PC-3 (cell line): Measurements from ENCODE around the gene USF1. TPM values are rescaled to one million over a fixed set of nuclear protein-coding genes. Genes with fewer than 3 reads are reported as not detected.

Experiments
- ATAC-seq: fragments of 200-7000 bp; cut with Tn5 transposase; 2 replicates; pipeline ENCODE4 v1.9.1; 2020; ENCODE audit warnings: mild to moderate bottlenecking, moderate library complexity
- BruUV-seq: library from RNA; stranded (reverse); fragments of 400-500 nt; replicated peaks from 2 replicates; lab custom pipeline; 2021; lab: Mats Ljungman, UMichigan
- CTCF ChIA-PET: fragments of 300-600 bp; sonication (Branson Sonifier 250); formaldehyde crosslinking; loops from one replicate; lab custom pipeline; 2022; ENCODE audit warnings: antibody characterized with exemption; lab: Charles Lee
- POLR2A ChIA-PET: fragments of 300-600 bp; sonication (Branson Sonifier 250); formaldehyde crosslinking; loops from one replicate; lab custom pipeline; 2022; ENCODE audit warnings: antibody characterized with exemption; ENCODE audit not compliant: unreplicated experiment; lab: Charles Lee
- DNase-seq: peaks from one replicate; pipeline ENCODE4 v3.0.0-alpha.2; 2015
- H2AFZ ChIP-seq: fragments of 300-600 bp; sonication (generic); 2 replicates; pipeline ENCODE4 v1.6.0; 2016; ENCODE audit warnings: antibody characterized with exemption, low read length
- H3F3A ChIP-seq: fragments of 300-600 bp; sonication (generic); one replicate; pipeline ENCODE4 v1.6.0; 2017; ENCODE audit warnings: antibody characterized with exemption, low read length, control low read depth, mild to moderate bottlenecking; ENCODE audit not compliant: unreplicated experiment
- H3K27ac ChIP-seq: fragments of 300-600 bp; sonication (generic); 2 replicates; pipeline ENCODE4 v1.5.1; 2016; ENCODE audit warnings: mild to moderate bottlenecking, low read length
- H3K27me3 ChIP-seq: fragments of 300-600 bp; sonication (generic); 2 replicates; pipeline ENCODE4 v1.6.1; 2016; ENCODE audit warnings: low read length, mixed read lengths
- H3K36me3 ChIP-seq: fragments of 300-600 bp; sonication (generic); 2 replicates; pipeline ENCODE4 v1.6.1; 2016; ENCODE audit warnings: low read depth, mixed run types, low read length, mixed read lengths
- H3K4me1 ChIP-seq: fragments of 300-600 bp; sonication (generic); 2 replicates; pipeline ENCODE4 v1.5.1; 2016; ENCODE audit warnings: low read length; ENCODE audit not compliant: insufficient read depth
- H3K4me2 ChIP-seq: fragments of 300-600 bp; sonication (generic); 2 replicates; pipeline ENCODE4 v1.6.0; 2016; ENCODE audit warnings: low read length
- H3K4me3 ChIP-seq: fragments of 300-600 bp; sonication (generic); 2 replicates; pipeline ENCODE4 v1.5.1; 2016; ENCODE audit warnings: mild to moderate bottlenecking, low read length, mixed read lengths
- H3K79me2 ChIP-seq: fragments of 300-600 bp; sonication (generic); 2 replicates; pipeline ENCODE4 v1.6.1; 2017; ENCODE audit warnings: low read length, mixed read lengths
- H3K9ac ChIP-seq: fragments of 300-600 bp; sonication (generic); 2 replicates; pipeline ENCODE4 v1.6.0; 2016; ENCODE audit warnings: mild to moderate bottlenecking, low read length
- H3K9me2 ChIP-seq: fragments of 300-600 bp; sonication (generic); replicated peaks from 2 replicates; pipeline ENCODE4 v1.6.1; 2016; ENCODE audit warnings: mixed run types, low read length, mixed read lengths
- H3K9me3 ChIP-seq: fragments of 300-600 bp; sonication (generic); 2 replicates; pipeline ENCODE4 v1.6.1; 2016; ENCODE audit warnings: low read length, mixed read lengths
- H4K20me1 ChIP-seq: fragments of 300-600 bp; sonication (generic); 2 replicates; pipeline ENCODE4 v1.6.1; 2016; ENCODE audit warnings: low read length, mixed read lengths
- EZH2 ChIP-seq: fragments of 300-600 bp; sonication (generic); IDR thresholded peaks from one replicate; pipeline ENCODE4 v1.6.1; 2017; ENCODE audit warnings: antibody characterized with exemption, mild to moderate bottlenecking, low read length; ENCODE audit not compliant: unreplicated experiment
- EZH2phosphoT487 ChIP-seq: fragments of 300-600 bp; sonication (generic); IDR thresholded peaks from 2 replicates; pipeline ENCODE4 v1.6.1; 2018; ENCODE audit warnings: mild to moderate bottlenecking, antibody characterized with exemption, low read length, borderline replicate concordance
- intact Hi-C: fragments of 100-400 bp; cut with micrococcal nuclease; formaldehyde crosslinking; loops from 2 replicates; pipeline ENCODE4 v1.9.0; 2023
- total RNA-seq: library from RNA; depleted of rRNA; stranded (reverse); fragments of >200 nt; gene quantifications from 2 replicates; pipeline ENCODE4 v1.2.3, GENCODE V29; 2014
- TF ChIP-seq, protein P1 (sequence below): fragments of 300-600 bp; sonication (generic); conservative IDR thresholded peaks from 2 replicates; pipeline ENCODE4 v1.5.1; 2017; ENCODE audit warnings: antibody characterized with exemption, low read depth, mild to moderate bottlenecking, low read length

Gene USF1
- total RNA-seq, 1 experiment from 2014 or later, result 113 TPM

GRCh38 chr1:161048949-161049722 is 3.4 kb upstream of the USF1 start:
- H3K79me2 ChIP-seq, result peaks cover 16% of the 10 kb centered on the region
- intact Hi-C loops, result no loop called here
- ChIA-PET CTCF (no interaction called here), POLR2A (no interaction called here)
- H3K27ac ChIP-seq, result no peak overlapping the region
- H2AFZ ChIP-seq, result no peak overlapping the region
- H4K20me1 ChIP-seq, result no peaks in the 10 kb centered on the region
- H3K4me1 ChIP-seq, result peaks cover 12% of the 10 kb centered on the region
- H3K9me2 ChIP-seq, result no peaks in the 10 kb centered on the region
- peaks cover 4% of the 10 kb centered on the region; the same call in 1 of the 2 replicates for H3K36me3 ChIP-seq
- no TSS peak for BruUV-seq
- TF ChIP-seq, protein P1, sequence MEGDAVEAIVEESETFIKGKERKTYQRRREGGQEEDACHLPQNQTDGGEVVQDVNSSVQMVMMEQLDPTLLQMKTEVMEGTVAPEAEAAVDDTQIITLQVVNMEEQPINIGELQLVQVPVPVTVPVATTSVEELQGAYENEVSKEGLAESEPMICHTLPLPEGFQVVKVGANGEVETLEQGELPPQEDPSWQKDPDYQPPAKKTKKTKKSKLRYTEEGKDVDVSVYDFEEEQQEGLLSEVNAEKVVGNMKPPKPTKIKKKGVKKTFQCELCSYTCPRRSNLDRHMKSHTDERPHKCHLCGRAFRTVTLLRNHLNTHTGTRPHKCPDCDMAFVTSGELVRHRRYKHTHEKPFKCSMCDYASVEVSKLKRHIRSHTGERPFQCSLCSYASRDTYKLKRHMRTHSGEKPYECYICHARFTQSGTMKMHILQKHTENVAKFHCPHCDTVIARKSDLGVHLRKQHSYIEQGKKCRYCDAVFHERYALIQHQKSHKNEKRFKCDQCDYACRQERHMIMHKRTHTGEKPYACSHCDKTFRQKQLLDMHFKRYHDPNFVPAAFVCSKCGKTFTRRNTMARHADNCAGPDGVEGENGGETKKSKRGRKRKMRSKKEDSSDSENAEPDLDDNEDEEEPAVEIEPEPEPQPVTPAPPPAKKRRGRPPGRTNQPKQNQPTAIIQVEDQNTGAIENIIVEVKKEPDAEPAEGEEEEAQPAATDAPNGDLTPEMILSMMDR, result no peak
- TF ChIP-seq EZH2 (no peak), EZH2phosphoT487 (no peak)
- DNase-seq, result no peak
- no peaks in the 10 kb centered on the region for H3F3A ChIP-seq
- H3K4me2 ChIP-seq, result no peak overlapping the region
- H3K9ac ChIP-seq, result no peak overlapping the region
- H3K9me3 ChIP-seq, result peaks cover 6% of the 10 kb centered on the region; the same call in 1 of the 2 replicates
- no peaks in the 10 kb centered on the region for H3K27me3 ChIP-seq
- no peak for ATAC-seq
- H3K4me3 ChIP-seq, result no peak overlapping the region

DNA sequence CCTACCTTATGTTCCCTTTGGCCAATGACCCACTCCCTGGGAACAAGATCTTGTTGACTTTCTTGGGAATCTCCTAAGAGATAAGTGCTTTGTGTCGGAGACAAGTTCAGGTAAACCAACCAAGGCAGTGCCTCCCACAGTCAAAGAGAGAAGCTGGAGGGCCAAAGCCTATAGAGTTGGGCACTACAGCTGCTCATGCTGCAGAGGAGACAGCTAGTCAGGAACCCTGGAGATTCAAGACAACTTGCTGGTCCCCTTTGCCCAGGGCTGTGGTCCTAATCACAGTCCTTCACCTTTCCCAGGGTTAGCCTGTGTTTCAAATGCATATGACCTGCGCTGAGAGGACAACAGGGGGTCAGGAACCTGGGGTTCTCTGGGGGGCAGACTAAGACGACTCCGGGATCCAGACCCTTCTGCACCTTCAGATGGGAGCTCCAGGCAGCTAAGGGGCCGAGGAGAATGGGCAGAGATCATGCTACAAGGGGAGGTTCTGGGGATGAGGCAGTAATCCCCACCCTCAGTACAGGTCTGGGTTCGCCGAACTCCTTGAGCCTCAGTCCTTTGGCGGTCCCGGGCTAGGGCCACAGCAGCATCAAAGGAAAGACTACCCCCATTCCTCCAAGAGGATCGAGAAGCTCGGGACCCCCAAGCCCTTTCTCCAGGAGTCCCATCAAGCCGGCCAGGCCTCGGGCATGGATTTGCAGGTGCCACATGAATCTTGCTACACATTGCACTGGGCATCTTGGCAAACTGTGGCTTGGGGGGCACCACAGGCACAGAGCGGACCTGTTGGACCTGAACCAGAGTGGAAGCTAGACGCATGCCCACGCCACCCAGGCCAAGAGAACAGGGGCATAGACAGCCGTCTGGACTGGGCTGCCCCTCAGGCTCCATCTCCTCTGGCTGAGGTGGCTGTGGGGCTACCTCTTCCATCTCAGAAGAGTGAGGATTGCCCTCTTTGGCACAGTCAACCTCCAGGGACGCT is 2.0 kb upstream of the USF1 start:
- intact Hi-C loops, result no loop called here
- CTCF ChIA-PET, result no interaction called here
- peaks cover 6% of the 10 kb centered on the region; the same call in 1 of the 2 replicates for H3K9me3 ChIP-seq
- no peaks in the 10 kb centered on the region for H4K20me1 ChIP-seq
- no peaks in the 10 kb centered on the region for H3K9me2 ChIP-seq
- no peaks in the 10 kb centered on the region for H3K27me3 ChIP-seq
- no peak overlapping the region for H3K9ac ChIP-seq
- ATAC-seq (no peak), DNase-seq (no peak)
- TF ChIP-seq EZH2phosphoT487 (no peak), EZH2 (no peak)
- TF ChIP-seq, protein P1, result no peak
- POLR2A ChIA-PET, result no interaction called here
- peaks cover 29% of the 10 kb centered on the region for H3K79me2 ChIP-seq
- peaks cover 10% of the 10 kb centered on the region for H3K36me3 ChIP-seq
- no peaks in the 10 kb centered on the region for H3F3A ChIP-seq
- BruUV-seq, result no TSS peak
- H3K4me1 ChIP-seq, result peaks cover 13% of the 10 kb centered on the region
- H3K27ac ChIP-seq, result no peak overlapping the region
- H3K4me3 ChIP-seq, result no peak overlapping the region
- no peak overlapping the region for H3K4me2 ChIP-seq
- H2AFZ ChIP-seq, result no peak overlapping the region
